Regular cardiac myocyte (primary cell): ENCODE data around the gene CXCL9. TPM values are rescaled to one million over a fixed set of nuclear protein-coding genes. Genes with fewer than 3 reads are reported as not detected.

Experiments
- total RNA-seq: library from RNA; depleted of rRNA; stranded (reverse); fragments of >200 nt; gene quantifications from 2 replicates; pipeline ENCODE4 v1.2.3, GENCODE V29; 2014

CXCL9 gene
- total RNA-seq, result not detected in 2 replicates

GRCh38 chr4:76007089-76007862, at the start of gene CXCL9:
Gene CXCL9, minus strand, starts transcription at chr4:76007509. Its CDS starts 60 bp downstream, at chr4:76007449.

DNA sequence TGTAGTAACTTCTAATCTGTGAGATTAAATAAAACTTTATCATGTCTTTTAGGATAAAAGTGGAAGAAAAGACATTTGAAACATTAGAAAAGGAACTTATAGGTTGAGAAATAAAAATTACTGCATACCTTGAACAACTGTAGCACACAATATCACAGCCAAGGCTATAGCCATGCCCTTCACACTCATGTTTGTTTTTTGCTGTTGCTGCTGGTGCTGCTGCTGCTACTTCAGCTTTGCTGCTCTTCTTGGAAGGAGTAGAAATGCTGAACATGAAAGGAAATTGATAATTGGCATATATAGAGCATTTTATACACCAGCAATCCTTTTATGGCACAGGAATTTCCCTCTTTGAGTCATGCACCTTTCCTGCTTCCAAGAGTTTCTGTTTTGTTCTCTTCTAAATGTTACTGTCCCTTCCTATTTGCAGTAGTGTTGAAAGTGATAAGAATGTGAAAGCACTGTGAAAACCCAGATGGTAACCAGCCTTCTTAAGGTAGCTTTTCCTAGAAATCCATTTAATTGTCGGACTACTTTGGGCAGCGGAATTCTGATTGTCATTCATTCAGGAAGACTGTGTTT, 28.6 kb upstream of the CXCL9 start, which contains the start of gene CXCL11:
CXCL11 (minus strand) TSS at position 272 of the 582 bp plus-strand sequence; CDS start at position 189, 83 bp downstream.

GRCh38 chr4:76023389-76023788, 16.1 kb upstream of the CXCL9 start, which contains the start of gene CXCL10:
Gene CXCL10, minus strand, starts transcription at chr4:76023497. Its CDS starts 66 bp downstream, at chr4:76023431.

Other genes with a start within 250 kb of the CXCL9 start
- gene PPEF2, start 105.1 kb downstream of the CXCL9 start, total RNA-seq, result 0.19 TPM in 1 of 2 replicates, not detected in the other
- gene NAAA, start 66.5 kb downstream of the CXCL9 start, total RNA-seq, result 28.5 and 43.1 TPM in 2 replicates
- 29.7 and 33.5 TPM in 2 replicates for gene SDAD1, start 16.6 kb downstream of the CXCL9 start, total RNA-seq
- under 0.01 and 0.28 TPM in 2 replicates for gene CXCL10, start 16.0 kb upstream of the CXCL9 start, total RNA-seq
- gene CXCL11, start 28.6 kb upstream of the CXCL9 start, total RNA-seq, result not detected in 2 replicates
- gene ART3, start 67.2 kb upstream of the CXCL9 start, total RNA-seq, result 0.56 TPM in 1 of 2 replicates, not detected in the other
- gene NUP54, start 140.9 kb upstream of the CXCL9 start, total RNA-seq, result 61.5 and 65.7 TPM in 2 replicates
- gene SCARB2, start 206.3 kb upstream of the CXCL9 start, total RNA-seq, result 144 and 264 TPM in 2 replicates
- under 0.01 and 0.19 TPM in 2 replicates for gene FAM47E, start 244.2 kb upstream of the CXCL9 start, total RNA-seq